Psoas muscle (tissue), 8 donors: Measurements from ENCODE around the gene MIEN1. TPM values are rescaled to one million over a fixed set of nuclear protein-coding genes. Genes with fewer than 3 reads are reported as not detected.
A peak's percentile ranks its signal among the peaks of the same experiment; 100 is the strongest.

Experiments used
- ATAC-seq, 4 donors: fragments of 200-7000 bp; cut with Tn5 transposase; one replicate each; pipeline ENCODE4 v1.9.1; 2020; ENCODE audit warnings: moderate library complexity in 3 of 4, mild to moderate bottlenecking in 2 of 4
- DNase-seq, 2 donors: peaks; one replicate each; pipeline ENCODE4 v3.0.0-alpha.2; 2020
- H3K27ac ChIP-seq: fragments of 200-600 bp; one replicate; pipeline ENCODE4 v1.8.0; 2022
- H3K27me3 ChIP-seq, 3 donors: fragments of 200-600 bp in 1 of 3; one replicate each; pipeline versions ENCODE4 v1.6.1 to v1.8.0; 2013 to 2022; ENCODE audit warnings: low read length in 2 of 3, mild to moderate bottlenecking in 2 of 3, moderate library complexity in 1 of 3; ENCODE audit not compliant: insufficient read depth in 3 of 3
- H3K36me3 ChIP-seq, 2 donors: fragments of 200-600 bp in 1 of 2; one replicate each; pipeline versions ENCODE4 v1.6.1 to v1.8.0; 2013 to 2022; ENCODE audit warnings: low read depth in 1 of 2, mild to moderate bottlenecking in 1 of 2, moderate library complexity in 1 of 2; ENCODE audit not compliant: insufficient read depth in 1 of 2
- H3K4me1 ChIP-seq: fragments of 200-600 bp; one replicate; pipeline ENCODE4 v1.8.0; 2022
- H3K4me3 ChIP-seq: fragments of 200-600 bp; one replicate; pipeline ENCODE4 v1.8.0; 2022; ENCODE audit warnings: mild to moderate bottlenecking
- H3K9me3 ChIP-seq: fragments of 200-600 bp; one replicate; pipeline ENCODE4 v1.8.0; 2022
- WGBS, 3 donors: extraction: QIAGEN DNeasy Blood & Tissue Kit; methylation state at CpG; one replicate each; pipeline versions ENCODE4 v1.1.6 to v1.1.7; 2013; 5-methylcytosine and 5-hydroxymethylcytosine counted together
- intact Hi-C, 2 donors: fragments of 100-400 bp; cut with DNase I; formaldehyde crosslinking; loops; one replicate each; pipeline versions ENCODE4 v1.11.0 to v1.14.2; 2022
- polyA plus RNA-seq, 3 donors: library from polyadenylated mRNA; stranded (reverse); fragments of 200-250 nt; gene quantifications; one replicate each; pipeline ENCODE4 v1.2.3, GENCODE V29; 2013
- total RNA-seq, 4 donors: library from RNA; stranded (reverse); fragmentation: NEBNext Ultra II Directional in 2 of 4; extraction: Animal tissue kit (Norgen Biotek cat#: 25700) in 2 of 4; gene quantifications; one replicate each; pipeline versions ENCODE4 v1.2.1 to v1.2.4, GENCODE V29; 2021 to 2023
- TF ChIP-seq, protein P1 (sequence below): fragments of 200-600 bp; IDR thresholded peaks from one replicate; pipeline ENCODE4 v1.8.0; 2022; ENCODE audit warnings: antibody characterized with exemption
- donor health status: healthy with polysubstance abuse.
- donor health status: DM: no; HTN: no; CAD: no; lungs with moderate emphysema.
- donor health status: Bipolar disorder and iron deficiency.
- donor health status: healthy.
- donor health status: DM: yes; HTN: yes; CAD: no.
- donor health status: DM: no; HTN: no; CAD: no.
- donor health status: DM: no; HTN: no; CAD: no.
- donor health status: DM: yes; HTN: yes; CAD: no.

MIEN1 gene
- total and polyA plus RNA-seq, 7 donors, result 28.2 to 83.9 (median 42.6) TPM

DNA sequence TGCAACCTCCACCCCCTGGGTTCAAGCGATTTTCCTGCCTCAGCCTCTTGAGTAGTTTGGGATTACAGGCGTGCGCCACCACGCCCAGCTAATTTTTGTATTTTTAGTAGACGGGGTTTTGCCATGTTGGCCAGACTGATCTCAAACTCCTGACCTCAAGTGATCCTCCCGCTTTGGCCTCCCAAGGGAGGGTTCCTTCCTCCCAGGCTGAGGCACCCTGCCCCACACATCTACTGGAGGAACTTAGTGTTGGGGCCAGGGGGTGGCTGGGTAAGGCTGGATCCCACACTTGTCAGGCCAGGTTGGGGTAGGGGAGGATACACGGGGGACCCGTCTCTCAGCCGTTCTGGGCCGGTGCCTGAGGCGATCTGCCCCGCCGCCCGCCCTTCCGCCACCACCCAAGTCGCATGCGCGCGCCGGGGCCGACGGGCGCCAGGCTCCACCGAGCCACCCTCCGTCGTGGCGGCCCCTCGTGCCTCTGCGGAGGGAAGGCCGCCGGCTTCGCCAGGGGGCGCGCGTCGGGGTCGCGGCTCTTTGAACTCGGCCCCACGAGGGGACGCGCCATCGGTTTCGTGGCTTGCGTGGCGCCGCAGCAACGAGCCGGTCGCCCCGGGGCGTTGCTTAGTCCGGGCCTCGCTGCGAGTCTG lies 23.3 kb upstream of the MIEN1 start:
- H3K9me3 ChIP-seq, result no peaks in the 10 kb centered on the region
- peak overlapping the region; percentile 84 for H3K4me3 ChIP-seq
- H3K4me1 ChIP-seq, result no peaks in the 10 kb centered on the region
- peak in 1 of 2 donors; percentile 79 for DNase-seq
- H3K27ac ChIP-seq, result peak overlapping the region; percentile 81
- intact Hi-C loops, result loop anchor here (1.0 to 5.0 kb wide), 3 partner anchors 131 to 206 kb away; no protein-coding TSS in a partner anchor
- WGBS, 3 donors, result 5 to 7% (median 6%) methylated on average over 48 to 55 of the region's 55 CpGs
- TF ChIP-seq, protein P1, sequence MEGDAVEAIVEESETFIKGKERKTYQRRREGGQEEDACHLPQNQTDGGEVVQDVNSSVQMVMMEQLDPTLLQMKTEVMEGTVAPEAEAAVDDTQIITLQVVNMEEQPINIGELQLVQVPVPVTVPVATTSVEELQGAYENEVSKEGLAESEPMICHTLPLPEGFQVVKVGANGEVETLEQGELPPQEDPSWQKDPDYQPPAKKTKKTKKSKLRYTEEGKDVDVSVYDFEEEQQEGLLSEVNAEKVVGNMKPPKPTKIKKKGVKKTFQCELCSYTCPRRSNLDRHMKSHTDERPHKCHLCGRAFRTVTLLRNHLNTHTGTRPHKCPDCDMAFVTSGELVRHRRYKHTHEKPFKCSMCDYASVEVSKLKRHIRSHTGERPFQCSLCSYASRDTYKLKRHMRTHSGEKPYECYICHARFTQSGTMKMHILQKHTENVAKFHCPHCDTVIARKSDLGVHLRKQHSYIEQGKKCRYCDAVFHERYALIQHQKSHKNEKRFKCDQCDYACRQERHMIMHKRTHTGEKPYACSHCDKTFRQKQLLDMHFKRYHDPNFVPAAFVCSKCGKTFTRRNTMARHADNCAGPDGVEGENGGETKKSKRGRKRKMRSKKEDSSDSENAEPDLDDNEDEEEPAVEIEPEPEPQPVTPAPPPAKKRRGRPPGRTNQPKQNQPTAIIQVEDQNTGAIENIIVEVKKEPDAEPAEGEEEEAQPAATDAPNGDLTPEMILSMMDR, result no peak
- ATAC-seq, result peak; percentile 28 to 50 (median 41)
- H3K27me3 ChIP-seq, result peaks cover 0 to 3% (median 0%) of the 10 kb centered on the region in 3 donors
- no peaks in the 10 kb centered on the region for H3K36me3 ChIP-seq

DNA sequence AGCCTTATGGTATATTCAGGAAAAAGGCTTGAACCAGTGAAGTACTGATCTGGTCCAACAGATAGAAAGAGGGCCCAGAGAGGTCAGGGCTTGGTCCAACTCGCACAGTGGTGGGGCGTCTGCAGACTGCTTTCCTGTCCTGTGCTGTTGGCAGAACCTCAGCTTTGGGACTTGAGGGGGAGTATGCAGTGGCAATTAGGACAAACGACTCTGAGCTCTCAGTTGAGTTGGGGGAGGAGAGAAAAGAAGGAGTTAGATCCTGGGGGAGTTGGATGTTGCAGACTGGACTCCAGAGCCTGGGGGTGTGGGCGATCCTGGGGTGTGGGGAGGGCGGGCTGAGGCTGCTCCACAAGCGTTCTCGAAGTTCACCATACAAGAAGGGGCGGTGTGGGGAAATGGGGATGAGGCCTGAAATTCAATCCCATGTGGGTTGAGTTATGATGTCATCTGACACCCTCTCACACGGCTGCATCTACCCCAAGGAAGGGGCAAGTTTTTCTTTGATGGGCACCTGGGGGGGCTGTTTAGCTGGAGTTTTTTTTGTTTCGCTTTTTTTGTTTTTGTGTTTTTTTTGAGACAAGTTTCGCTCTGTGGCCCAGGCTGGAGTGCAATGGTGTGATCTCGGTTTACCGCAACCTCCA lies 22.0 kb upstream of the MIEN1 start:
- H3K27ac ChIP-seq, result no peak overlapping the region
- H3K36me3 ChIP-seq, result no peaks in the 10 kb centered on the region
- H3K9me3 ChIP-seq, result no peaks in the 10 kb centered on the region
- 82 to 87% (median 82%) methylated on average over 13 of the region's 13 CpGs for WGBS, 3 donors
- peak in 1 of 2 donors; percentile 28 for DNase-seq
- no peak for ATAC-seq
- TF ChIP-seq, protein P1, result no peak
- H3K27me3 ChIP-seq, result no peaks in the 10 kb centered on the region
- intact Hi-C loops, result loop anchor here (5.0 kb wide), 2 partner anchors 130 to 205 kb away; no protein-coding TSS in a partner anchor
- no peak overlapping the region for H3K4me3 ChIP-seq
- no peaks in the 10 kb centered on the region for H3K4me1 ChIP-seq

DNA sequence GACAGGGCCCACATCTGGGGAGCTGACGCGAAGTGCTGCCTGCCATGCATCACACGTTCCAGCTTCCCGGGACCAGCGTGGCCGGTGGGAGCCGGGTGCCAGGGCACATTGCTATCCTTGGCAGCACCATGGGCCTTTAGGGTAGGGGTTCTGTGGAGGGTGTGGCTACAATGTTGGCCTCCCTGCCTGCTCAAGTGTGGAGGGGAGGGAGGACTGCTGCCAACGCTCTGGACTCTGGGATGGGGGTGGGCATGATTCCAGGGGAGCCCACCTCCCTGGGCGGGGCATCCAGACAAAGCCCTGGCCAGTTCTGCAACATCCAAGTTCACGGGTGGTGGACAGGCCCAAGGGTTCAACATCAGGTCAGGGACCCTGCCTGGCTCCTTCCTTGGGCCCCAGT lies 21.3 kb upstream of the MIEN1 start:
- H3K9me3 ChIP-seq, result no peaks in the 10 kb centered on the region
- H3K4me3 ChIP-seq, result no peak overlapping the region
- ATAC-seq, result no peak
- H3K36me3 ChIP-seq, result no peaks in the 10 kb centered on the region
- H3K4me1 ChIP-seq, result no peaks in the 10 kb centered on the region
- intact Hi-C loops, result loop anchor here (2.0 to 5.0 kb wide), 4 partner anchors 21 to 204 kb away; partner anchors contain the start of gene MIEN1 (in 1 of the 2)
- TF ChIP-seq, protein P1, result no peak
- H3K27me3 ChIP-seq, result no peaks in the 10 kb centered on the region
- peak in 1 of 2 donors; percentile 52 for DNase-seq
- no peak overlapping the region for H3K27ac ChIP-seq
- 37 to 65% (median 44%) methylated on average over 10 of the region's 10 CpGs for WGBS, 3 donors

DNA sequence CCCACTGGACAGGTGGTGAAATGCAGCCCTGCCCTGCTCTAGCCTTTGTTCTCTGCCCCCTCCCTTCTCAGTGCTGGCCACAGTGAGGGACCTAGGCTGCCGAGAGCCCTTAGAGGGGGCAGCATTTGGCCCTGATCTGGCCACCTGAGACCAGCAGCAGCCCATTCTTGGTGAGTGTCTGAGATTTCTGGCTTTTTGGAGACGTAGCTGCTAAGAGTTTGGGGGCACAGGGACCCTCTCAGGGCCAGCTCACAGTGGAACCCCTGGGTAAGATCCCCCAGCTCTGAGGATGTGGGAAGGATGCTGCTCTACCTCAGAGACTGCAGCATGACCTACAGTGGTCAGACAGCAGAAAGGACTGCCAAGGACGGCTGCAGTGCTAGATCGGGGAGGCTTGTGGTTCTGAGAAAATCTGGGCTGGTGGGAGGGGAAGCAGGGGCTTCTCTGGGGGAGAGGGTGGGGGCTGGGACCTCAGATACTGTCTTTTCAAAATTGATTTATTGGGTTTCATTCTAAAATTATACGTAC lies 20.7 kb upstream of the MIEN1 start:
- peak in 1 of 2 donors; percentile 20 for DNase-seq
- TF ChIP-seq, protein P1, result no peak
- intact Hi-C loops, result loop anchor here (2.0 to 5.0 kb wide), 4 partner anchors 20 to 204 kb away; partner anchors contain the start of gene MIEN1 (in 1 of the 2)
- H3K36me3 ChIP-seq, result no peaks in the 10 kb centered on the region
- no peak for ATAC-seq
- H3K4me3 ChIP-seq, result no peak overlapping the region
- H3K9me3 ChIP-seq, result no peaks in the 10 kb centered on the region
- no peaks in the 10 kb centered on the region for H3K4me1 ChIP-seq
- H3K27me3 ChIP-seq, result no peaks in the 10 kb centered on the region
- WGBS, 3 donors, result 61 to 71% (median 63%) methylated on average over 5 of the region's 5 CpGs
- no peak overlapping the region for H3K27ac ChIP-seq
